ENCODE data around the gene CPNE4.

GRCh38 chr3:131532645-131533044 lies 502.2 kb downstream of the CPNE4 start:
- TF ChIP-seq POLR2A (IDR thresholded peaks at IDR 0.05; ENCODE audit: low read length) = no peak
- no peak for TF ChIP-seq GATA1 (IDR thresholded peaks at IDR 0.05; ENCODE audit: low read depth, low read length)

Data from erythroblast (primary cell).